PC-3 (cell line): Measurements from ENCODE around the gene DAAM1. TPM values are rescaled to one million over a fixed set of nuclear protein-coding genes. Genes with fewer than 3 reads are reported as not detected.

Source experiments
- ATAC-seq: fragments of 200-7000 bp; cut with Tn5 transposase; 2 replicates; pipeline ENCODE4 v1.9.1; 2020; ENCODE audit warnings: mild to moderate bottlenecking, moderate library complexity
- BruUV-seq: library from RNA; stranded (reverse); fragments of 400-500 nt; replicated peaks from 2 replicates; lab custom pipeline; 2021; lab: Mats Ljungman, UMichigan
- CTCF ChIA-PET: fragments of 300-600 bp; sonication (Branson Sonifier 250); formaldehyde crosslinking; loops from one replicate; lab custom pipeline; 2022; ENCODE audit warnings: antibody characterized with exemption; lab: Charles Lee
- POLR2A ChIA-PET: fragments of 300-600 bp; sonication (Branson Sonifier 250); formaldehyde crosslinking; loops from one replicate; lab custom pipeline; 2022; ENCODE audit warnings: antibody characterized with exemption; ENCODE audit not compliant: unreplicated experiment; lab: Charles Lee
- DNase-seq: peaks from one replicate; pipeline ENCODE4 v3.0.0-alpha.2; 2015
- H2AFZ ChIP-seq: fragments of 300-600 bp; sonication (generic); 2 replicates; pipeline ENCODE4 v1.6.0; 2016; ENCODE audit warnings: antibody characterized with exemption, low read length
- H3F3A ChIP-seq: fragments of 300-600 bp; sonication (generic); one replicate; pipeline ENCODE4 v1.6.0; 2017; ENCODE audit warnings: antibody characterized with exemption, low read length, control low read depth, mild to moderate bottlenecking; ENCODE audit not compliant: unreplicated experiment
- H3K27ac ChIP-seq: fragments of 300-600 bp; sonication (generic); 2 replicates; pipeline ENCODE4 v1.5.1; 2016; ENCODE audit warnings: mild to moderate bottlenecking, low read length
- H3K27me3 ChIP-seq: fragments of 300-600 bp; sonication (generic); 2 replicates; pipeline ENCODE4 v1.6.1; 2016; ENCODE audit warnings: low read length, mixed read lengths
- H3K36me3 ChIP-seq: fragments of 300-600 bp; sonication (generic); 2 replicates; pipeline ENCODE4 v1.6.1; 2016; ENCODE audit warnings: low read depth, mixed run types, low read length, mixed read lengths
- H3K4me1 ChIP-seq: fragments of 300-600 bp; sonication (generic); 2 replicates; pipeline ENCODE4 v1.5.1; 2016; ENCODE audit warnings: low read length; ENCODE audit not compliant: insufficient read depth
- H3K4me2 ChIP-seq: fragments of 300-600 bp; sonication (generic); 2 replicates; pipeline ENCODE4 v1.6.0; 2016; ENCODE audit warnings: low read length
- H3K4me3 ChIP-seq: fragments of 300-600 bp; sonication (generic); 2 replicates; pipeline ENCODE4 v1.5.1; 2016; ENCODE audit warnings: mild to moderate bottlenecking, low read length, mixed read lengths
- H3K79me2 ChIP-seq: fragments of 300-600 bp; sonication (generic); 2 replicates; pipeline ENCODE4 v1.6.1; 2017; ENCODE audit warnings: low read length, mixed read lengths
- H3K9ac ChIP-seq: fragments of 300-600 bp; sonication (generic); 2 replicates; pipeline ENCODE4 v1.6.0; 2016; ENCODE audit warnings: mild to moderate bottlenecking, low read length
- H3K9me2 ChIP-seq: fragments of 300-600 bp; sonication (generic); replicated peaks from 2 replicates; pipeline ENCODE4 v1.6.1; 2016; ENCODE audit warnings: mixed run types, low read length, mixed read lengths
- H3K9me3 ChIP-seq: fragments of 300-600 bp; sonication (generic); 2 replicates; pipeline ENCODE4 v1.6.1; 2016; ENCODE audit warnings: low read length, mixed read lengths
- H4K20me1 ChIP-seq: fragments of 300-600 bp; sonication (generic); 2 replicates; pipeline ENCODE4 v1.6.1; 2016; ENCODE audit warnings: low read length, mixed read lengths
- CTCF ChIP-seq: fragments of 300-600 bp; sonication (generic); conservative IDR thresholded peaks from 2 replicates; pipeline ENCODE4 v1.5.1; 2017; ENCODE audit warnings: antibody characterized with exemption, low read depth, mild to moderate bottlenecking, low read length
- EZH2 ChIP-seq: fragments of 300-600 bp; sonication (generic); IDR thresholded peaks from one replicate; pipeline ENCODE4 v1.6.1; 2017; ENCODE audit warnings: antibody characterized with exemption, mild to moderate bottlenecking, low read length; ENCODE audit not compliant: unreplicated experiment
- EZH2phosphoT487 ChIP-seq: fragments of 300-600 bp; sonication (generic); IDR thresholded peaks from 2 replicates; pipeline ENCODE4 v1.6.1; 2018; ENCODE audit warnings: mild to moderate bottlenecking, antibody characterized with exemption, low read length, borderline replicate concordance
- intact Hi-C: fragments of 100-400 bp; cut with micrococcal nuclease; formaldehyde crosslinking; loops from 2 replicates; pipeline ENCODE4 v1.9.0; 2023
- total RNA-seq: library from RNA; depleted of rRNA; stranded (reverse); fragments of >200 nt; gene quantifications from 2 replicates; pipeline ENCODE4 v1.2.3, GENCODE V29; 2014

DAAM1 gene
- total RNA-seq, 1 experiment from 2014 or later, result 32.7 TPM

GRCh38 chr14:59294662-59294992 is 106.2 kb downstream of the DAAM1 start:
- Histone ChIP-seq H3F3A (no peaks in the 10 kb centered on the region), H3K9me3 (no peaks in the 10 kb centered on the region), H3K27ac (no peak overlapping the region), H3K4me1 (peaks cover 12% of the 10 kb centered on the region), H3K36me3 (peaks cover 3% of the 10 kb centered on the region; the same call in 1 of the 2 replicates), H4K20me1 (no peaks in the 10 kb centered on the region), H2AFZ (no peak overlapping the region), H3K79me2 (no peaks in the 10 kb centered on the region), H3K27me3 (no peaks in the 10 kb centered on the region), H3K4me2 (no peak overlapping the region), H3K4me3 (no peak overlapping the region), H3K9me2 (no peaks in the 10 kb centered on the region), H3K9ac (no peak overlapping the region)
- no peak for TF ChIP-seq EZH2phosphoT487
- no peak for ATAC-seq
- BruUV-seq, result no TSS peak
- DNase-seq, result peak; percentile 40
- ChIA-PET POLR2A (no interaction called here), CTCF (interaction anchor here (0.6 kb wide), 1 partner anchor 16 kb away, joined by 5 read pairs; no protein-coding TSS in a partner anchor)
- intact Hi-C loops, result no loop called here

- POLR2A ChIA-PET, result no interaction called here
Measured at GRCh38 chr14:59295951-59296350, 107.5 kb downstream of the DAAM1 start.

GRCh38 chr14:59296508-59296907 is 108.0 kb downstream of the DAAM1 start:
- intact Hi-C loops, result no loop called here
- no peaks in the 10 kb centered on the region for H3K79me2 ChIP-seq
- H3K9ac ChIP-seq, result no peak overlapping the region
- ATAC-seq (no peak), DNase-seq (no peak)
- no peaks in the 10 kb centered on the region for H3K9me2 ChIP-seq
- no peak overlapping the region for H3K4me2 ChIP-seq
- ChIA-PET CTCF (no interaction called here), POLR2A (no interaction called here)
- H3K27me3 ChIP-seq, result no peaks in the 10 kb centered on the region
- no peaks in the 10 kb centered on the region for H3F3A ChIP-seq
- no peak overlapping the region for H2AFZ ChIP-seq
- no peaks in the 10 kb centered on the region for H4K20me1 ChIP-seq
- no peak overlapping the region for H3K4me3 ChIP-seq
- TF ChIP-seq CTCF, result no peak
- no peak for TF ChIP-seq EZH2phosphoT487
- no peak for TF ChIP-seq EZH2
- no TSS peak for BruUV-seq
- H3K27ac ChIP-seq, result no peak overlapping the region
- H3K9me3 ChIP-seq, result no peaks in the 10 kb centered on the region
- H3K36me3 ChIP-seq, result peaks cover 3% of the 10 kb centered on the region; the same call in 1 of the 2 replicates
- H3K4me1 ChIP-seq, result peaks cover 12% of the 10 kb centered on the region

More at GRCh38 chr14:59295951-59296350, 107.5 kb downstream of the DAAM1 start:
- Histone ChIP-seq H3K36me3 (peaks cover 3% of the 10 kb centered on the region; the same call in 1 of the 2 replicates), H3F3A (no peaks in the 10 kb centered on the region), H2AFZ (no peak overlapping the region), H3K9me3 (no peaks in the 10 kb centered on the region), H3K4me1 (peaks cover 12% of the 10 kb centered on the region), H3K9ac (no peak overlapping the region), H3K9me2 (no peaks in the 10 kb centered on the region), H3K79me2 (no peaks in the 10 kb centered on the region), H3K4me2 (no peak overlapping the region), H3K27ac (no peak overlapping the region), H3K4me3 (no peak overlapping the region), H3K27me3 (no peaks in the 10 kb centered on the region), H4K20me1 (no peaks in the 10 kb centered on the region)
- no TSS peak for BruUV-seq
- no peak for TF ChIP-seq CTCF
- CTCF ChIA-PET, result no interaction called here
- no peak for ATAC-seq
- DNase-seq, result no peak
- intact Hi-C loops, result no loop called here
